ENCODE measurements around the gene VSTM2B. TPM values are rescaled to one million over a fixed set of nuclear protein-coding genes. Genes with fewer than 3 reads are reported as not detected.

Gene VSTM2B
- total RNA-seq, 2 experiments from 2014 or later: not detected

GRCh38 chr19:29529646-29530539, 4.1 kb downstream of the VSTM2B start:
- H3K9me3 ChIP-seq (ENCODE audit: low read length): no peaks in the 10 kb centered on the region
- DNase-seq (ENCODE audit: low spot score): no peak
- no peak overlapping the region for H3K27ac ChIP-seq (ENCODE audit: low read depth, low read length, poor library complexity, severe bottlenecking)
- intact Hi-C loops (cut with micrococcal nuclease; ENCODE audit: unreplicated experiment): no loop called here
- H3K36me3 ChIP-seq (ENCODE audit: insufficient read depth, low read length): no peaks in the 10 kb centered on the region
- CTCF ChIA-PET (ENCODE audit: unreplicated experiment): no interaction called here
- H3K4me2 ChIP-seq (ENCODE audit: low read length): no peak overlapping the region
- no peaks in the 10 kb centered on the region for H3K9me2 ChIP-seq (ENCODE audit: insufficient read depth, low read length)
- BruUV-seq (replicated peaks): no TSS peak
- TF ChIP-seq EZH2phosphoT487 (IDR thresholded peaks at IDR 0.05; ENCODE audit: borderline replicate concordance, low read depth, low read length) (no peak), CTCF (conservative IDR thresholded peaks at IDR 0.05; ENCODE audit: low read length) (no peak)
- no peaks in the 10 kb centered on the region for H3K4me1 ChIP-seq (ENCODE audit: insufficient read depth, low read length, poor library complexity, severe bottlenecking)
- POLR2A ChIA-PET: no interaction called here
- no peak overlapping the region for H2AFZ ChIP-seq (ENCODE audit: low read length)
- no peaks in the 10 kb centered on the region for H3K79me2 ChIP-seq (ENCODE audit: insufficient read depth, low read depth, low read length)
- no peaks in the 10 kb centered on the region for H4K20me1 ChIP-seq (ENCODE audit: insufficient read depth, low read length)
- H3K4me3 ChIP-seq (ENCODE audit: low read depth, low read length, poor library complexity, severe bottlenecking): no peak overlapping the region

DNA sequence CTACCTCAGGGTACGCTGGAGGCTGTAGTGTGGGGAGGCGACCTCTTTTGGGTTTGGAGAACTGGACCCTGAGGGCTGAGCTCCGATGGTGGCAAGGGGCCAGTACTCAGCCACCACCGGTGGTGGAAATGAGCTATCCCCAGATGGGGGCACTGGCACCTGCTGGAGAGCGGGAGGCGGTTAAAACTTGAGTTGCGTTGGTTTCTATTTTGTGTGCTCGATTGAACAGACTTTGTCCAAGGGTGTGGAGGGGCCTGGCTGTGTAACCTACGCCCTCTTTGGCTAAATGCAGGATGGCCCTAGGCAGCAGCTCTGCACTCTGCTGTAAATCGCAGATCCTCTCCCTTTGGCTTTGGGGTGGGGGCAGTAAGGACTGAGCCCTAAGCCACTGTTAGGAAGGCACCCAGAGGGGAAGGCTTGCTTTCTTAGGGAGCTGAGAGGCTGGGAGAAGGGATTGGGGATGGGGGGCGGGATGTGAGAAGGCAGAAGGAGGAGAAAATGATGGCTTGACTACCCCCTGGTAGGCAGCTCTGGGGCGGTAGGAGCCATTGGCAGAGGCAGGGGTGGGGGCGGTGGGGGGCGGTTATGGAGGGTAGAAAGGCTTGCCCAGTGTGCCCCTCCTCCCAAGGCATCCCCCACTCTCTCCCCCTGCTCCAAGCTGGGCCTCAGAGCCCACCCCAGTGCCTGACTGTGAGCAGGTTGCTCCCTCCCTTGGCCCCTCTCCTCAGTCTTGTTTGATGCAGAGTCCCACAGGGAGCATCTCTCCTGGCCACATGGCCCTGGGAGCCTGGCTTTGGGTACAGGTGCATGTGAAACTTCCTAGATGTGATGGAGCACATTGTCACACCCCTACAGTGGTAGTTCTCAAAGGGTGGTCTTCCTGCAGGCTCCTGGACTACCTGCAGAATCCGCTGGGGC, 5.0 kb downstream of the VSTM2B start:
- Histone ChIP-seq H4K20me1 (ENCODE audit: insufficient read depth, low read length) (no peaks in the 10 kb centered on the region), H2AFZ (ENCODE audit: low read length) (no peak overlapping the region), H3K27ac (ENCODE audit: low read depth, low read length, poor library complexity, severe bottlenecking) (no peak overlapping the region), H3K4me3 (ENCODE audit: low read depth, low read length, poor library complexity, severe bottlenecking) (no peak overlapping the region), H3K4me1 (ENCODE audit: insufficient read depth, low read length, poor library complexity, severe bottlenecking) (no peaks in the 10 kb centered on the region), H3K79me2 (ENCODE audit: insufficient read depth, low read depth, low read length) (no peaks in the 10 kb centered on the region), H3K4me2 (ENCODE audit: low read length) (no peak overlapping the region), H3K9me2 (ENCODE audit: insufficient read depth, low read length) (no peaks in the 10 kb centered on the region), H3K36me3 (ENCODE audit: insufficient read depth, low read length) (no peaks in the 10 kb centered on the region), H3K9me3 (ENCODE audit: low read length) (no peaks in the 10 kb centered on the region)
- intact Hi-C loops (cut with micrococcal nuclease; ENCODE audit: unreplicated experiment): no loop called here
- no peak for TF ChIP-seq EZH2phosphoT487 (IDR thresholded peaks at IDR 0.05; ENCODE audit: borderline replicate concordance, low read depth, low read length)
- TF ChIP-seq CTCF (conservative IDR thresholded peaks at IDR 0.05; ENCODE audit: low read length): no peak
- CTCF ChIA-PET (ENCODE audit: unreplicated experiment): no interaction called here
- DNase-seq (ENCODE audit: low spot score): no peak
- POLR2A ChIA-PET: interaction anchor here (0.6 kb wide), 1 partner anchor 423 kb away, joined by 5 read pairs; no protein-coding TSS in a partner anchor
- no TSS peak for BruUV-seq (replicated peaks)

Measured in OCI-LY7 (cell line).